SK-N-SH (cell line): ENCODE measurements around the gene MAEA.

Experiments used
- FOXM1 ChIP-seq: IDR thresholded peaks from 2 replicates; pipeline ENCODE4 v1.4.0; 2012; ENCODE audit warnings: low read depth, mild to moderate bottlenecking
- SMC3 ChIP-seq: IDR thresholded peaks from 2 replicates; pipeline ENCODE4 v1.6.1; 2012; ENCODE audit warnings: low read depth, low read length, improper control_type of control experiment
- TEAD4 ChIP-seq: IDR thresholded peaks from 2 replicates; pipeline ENCODE4 v1.4.0; 2012; ENCODE audit warnings: mild to moderate bottlenecking, borderline replicate concordance; ENCODE audit not compliant: insufficient read depth

- no peak for TF ChIP-seq FOXM1
- TF ChIP-seq TEAD4 = no peak
- no peak for TF ChIP-seq SMC3
These were observed 4.3 kb downstream of the MAEA start for GRCh38 chr4:1293991-1294390.
